HepG2 (cell line): Measurements from ENCODE around the gene LRFN2. TPM values are rescaled to one million over a fixed set of nuclear protein-coding genes. Genes with fewer than 3 reads are reported as not detected.

Experiments
- ATAC-seq: fragments of 200-7000 bp; cut with Tn5 transposase; 3 replicates; pipeline ENCODE4 v1.9.1; 2020; ENCODE audit warnings: mild to moderate bottlenecking, moderate library complexity
- BruUV-seq: library from RNA; stranded (reverse); fragments of 400-500 nt; replicated peaks from 2 replicates; lab custom pipeline; 2021; lab: Mats Ljungman, UMichigan
- CTCF ChIA-PET: fragments of 300-600 bp; formaldehyde crosslinking; extraction: SDS; loops from one replicate; lab custom pipeline; 2021; ENCODE audit warnings: low total read pairs, inconsistent platforms, low intra/inter-chr PET ratio; lab: Yijun Ruan, JAX
- POLR2A ChIA-PET: fragments of 350-600 bp; sonication (Branson Sonifier 250); formaldehyde crosslinking; loops from one replicate; lab custom pipeline; 2020; ENCODE audit warnings: antibody characterized with exemption, inconsistent platforms; lab: Yijun Ruan, JAX
- DNase-seq: peaks from one replicate; pipeline ENCODE4 v3.0.0-alpha.2; 2015; ENCODE audit warnings: low spot score
- FAIRE-seq: peaks from 3 replicates; lab custom pipeline; 2011; peaks lifted over from hg19 to GRCh38; lab: Jason Lieb, UNC
- H2AFZ ChIP-seq: one replicate; pipeline ENCODE4 v1.6.1; 2011; ENCODE audit warnings: low read length, inconsistent platforms
- H3K27ac ChIP-seq: fragments of 300-600 bp; 3 replicates; pipeline ENCODE4 v1.8.0; 2011; ENCODE audit warnings: mixed run types, mild to moderate bottlenecking, mixed read lengths, low read length, inconsistent platforms; ENCODE audit not compliant: insufficient read depth; ENCODE audit errors: extremely low read length
- H3K27me3 ChIP-seq, 2 experiments: fragments of 200-600 bp in 1 of 2; 2 replicates in 1 of 2; 3 replicates in 1 of 2; pipeline versions ENCODE4 v1.6.0 to v1.8.0; 2011; ENCODE audit warnings: low read length in 2 of 2, mild to moderate bottlenecking in 2 of 2, moderate library complexity in 2 of 2, inconsistent platforms in 1 of 2; ENCODE audit not compliant: insufficient read depth in 2 of 2, control insufficient read depth in 1 of 2
- H3K36me3 ChIP-seq, 2 experiments: fragments of 200-600 bp in 1 of 2; replicated peaks in 1 of 2; 2 replicates in 1 of 2; 3 replicates in 1 of 2; pipeline versions ENCODE4 v1.5.1 to v1.8.0; 2011; ENCODE audit warnings: low read length in 2 of 2, inconsistent platforms in 1 of 2; ENCODE audit not compliant: insufficient read depth in 2 of 2, control insufficient read depth in 1 of 2
- H3K4me1 ChIP-seq: 2 replicates; pipeline ENCODE4 v1.5.1; 2012; ENCODE audit warnings: low read length, inconsistent platforms; ENCODE audit not compliant: insufficient read depth
- H3K4me2 ChIP-seq: 2 replicates; pipeline ENCODE4 v1.6.0; 2011; ENCODE audit warnings: low read depth, low read length, inconsistent platforms
- H3K4me3 ChIP-seq, 3 experiments: fragments of 200-600 bp in 1 of 3; sonication (generic), shearing (Covaris generic) in 1 of 3; replicated peaks in 1 of 3; 2 replicates each; pipeline ENCODE4 v1.5.1; 2011 to 2016; ENCODE audit warnings: low read length in 3 of 3, inconsistent platforms in 2 of 3, low read depth in 2 of 3, mild to moderate bottlenecking in 2 of 3, control low read depth in 1 of 3, mixed read lengths in 1 of 3; ENCODE audit not compliant: insufficient read depth in 1 of 3
- H3K79me2 ChIP-seq: one replicate; pipeline ENCODE4 v1.6.1; 2011; ENCODE audit warnings: low read length, inconsistent platforms; ENCODE audit not compliant: insufficient read depth
- H3K9ac ChIP-seq: 2 replicates; pipeline ENCODE4 v1.6.0; 2011; ENCODE audit warnings: mild to moderate bottlenecking, low read depth, low read length, inconsistent platforms; ENCODE audit not compliant: insufficient read depth
- H3K9me3 ChIP-seq: 2 replicates; pipeline ENCODE4 v1.5.1; 2012; ENCODE audit warnings: mild to moderate bottlenecking, low read length
- H4K20me1 ChIP-seq: 2 replicates; pipeline ENCODE4 v1.6.0; 2011; ENCODE audit warnings: inconsistent platforms, mild to moderate bottlenecking, low read length, moderate library complexity; ENCODE audit not compliant: insufficient read depth
- CEBPG ChIP-seq: IDR thresholded peaks from 2 replicates; pipeline ENCODE4 v1.6.1; 2016
- ELF1 ChIP-seq: sonication (generic); formaldehyde crosslinking; IDR thresholded peaks from 2 replicates; pipeline ENCODE4 v1.4.0; 2020; ENCODE audit warnings: missing genetic modification reagents
- FOXK1 ChIP-seq: sonication (generic); formaldehyde crosslinking; IDR thresholded peaks from 2 replicates; pipeline ENCODE4 v1.4.0; 2020; ENCODE audit warnings: low read depth, missing genetic modification reagents, borderline replicate concordance
- HNRNPL ChIP-seq: fragments of 200-400 bp; formaldehyde crosslinking; IDR thresholded peaks from 2 replicates; pipeline ENCODE4 v1.6.1; 2017; ENCODE audit warnings: mild to moderate bottlenecking, low read depth, low read length
- KDM3A ChIP-seq: IDR thresholded peaks from 2 replicates; pipeline ENCODE4 v1.6.1; 2018; ENCODE audit warnings: low read depth, missing compliant biosample characterization
- MAFK ChIP-seq, 2 experiments: IDR thresholded peaks in 1 of 2; conservative IDR thresholded peaks in 1 of 2; 2 replicates each; pipeline ENCODE4 v1.6.1; 2011; ENCODE audit warnings: improper control_type of control experiment in 2 of 2, low read length in 2 of 2
- SMC3 ChIP-seq: IDR thresholded peaks from 2 replicates; pipeline ENCODE4 v1.6.1; 2011; ENCODE audit warnings: low read length, improper control_type of control experiment
- SMYD3 ChIP-seq: sonication (generic); formaldehyde crosslinking; IDR thresholded peaks from 2 replicates; pipeline ENCODE4 v1.8.1; 2023; ENCODE audit warnings: mild to moderate bottlenecking, missing genetic modification reagents
- THYN1 ChIP-seq: sonication (generic); formaldehyde crosslinking; IDR thresholded peaks from 2 replicates; pipeline ENCODE4 v1.8.1; 2023; ENCODE audit warnings: low read depth, mild to moderate bottlenecking, moderate library complexity, missing genetic modification reagents, borderline replicate concordance
- ZNF230 ChIP-seq: sonication (generic); formaldehyde crosslinking; IDR thresholded peaks from 2 replicates; pipeline ENCODE4 v1.4.0; 2020; ENCODE audit warnings: mild to moderate bottlenecking, missing genetic modification reagents
- ZNF253 ChIP-seq: sonication (generic); formaldehyde crosslinking; IDR thresholded peaks from 2 replicates; pipeline ENCODE4 v1.8.0; 2022; ENCODE audit warnings: mild to moderate bottlenecking, missing genetic modification reagents, borderline replicate concordance
- ZNF570 ChIP-seq: sonication (generic); formaldehyde crosslinking; IDR thresholded peaks from 2 replicates; pipeline ENCODE4 v1.4.0; 2020; ENCODE audit warnings: mild to moderate bottlenecking, missing genetic modification reagents, borderline replicate concordance
- ZNF800 ChIP-seq: sonication (generic); formaldehyde crosslinking; IDR thresholded peaks from 2 replicates; pipeline ENCODE4 v1.4.0; 2020; ENCODE audit warnings: missing genetic modification reagents
- ZSCAN25 ChIP-seq: sonication (generic); formaldehyde crosslinking; IDR thresholded peaks from 2 replicates; pipeline ENCODE4 v1.8.0; 2022; ENCODE audit warnings: mild to moderate bottlenecking, missing genetic modification reagents
- WGBS: methylation state at CpG from one replicate; pipeline ENCODE4 v1.1.6; 2017; ENCODE audit warnings: low lambda C conversion rate; 5-methylcytosine and 5-hydroxymethylcytosine counted together
- in situ Hi-C: cut with HindIII; loops from 2 replicates; pipeline ENCODE4 v1.10.0; 2017; ENCODE audit warnings: low pct_unique_long_range_greater_than_20kb; ENCODE audit not compliant: extremely low pct_ligation_motif_present
- intact Hi-C: fragments of 100-400 bp; cut with micrococcal nuclease; formaldehyde crosslinking; loops from one replicate; pipeline ENCODE4 v1.10.0; 2022; ENCODE audit not compliant: unreplicated experiment
- polyA plus RNA-seq, 8 experiments: library from polyadenylated mRNA; depleted of rRNA in 3 of 8; stranded (reverse) in 7 of 8; unstranded in 1 of 8; fragments of >200 nt; fragmentation: Illumina TruSeq in 4 of 8; extraction: Trizol in 4 of 8; gene quantifications; 2 replicates each; pipeline versions ENCODE4 v1.2.1 to v1.2.3, GENCODE V29; 2011 to 2016; ENCODE audit warnings: low read depth in 4 of 8, missing spikeins in 1 of 8, mixed read lengths in 1 of 8; ENCODE audit not compliant: insufficient read depth in 1 of 8
- total RNA-seq, 5 experiments: library from RNA; depleted of rRNA; stranded (reverse); fragments of >200 nt; fragmentation: Illumina TruSeq; extraction: Trizol; gene quantifications; 2 replicates each; pipeline ENCODE4 v1.2.3, GENCODE V29; 2016; ENCODE audit warnings: low read depth in 1 of 5

The LRFN2 gene
- total and polyA plus RNA-seq, 2 of the 13 experiments (the other 11 are each of a cell fraction or from before 2014, with no cell fraction given), result not detected

DNA sequence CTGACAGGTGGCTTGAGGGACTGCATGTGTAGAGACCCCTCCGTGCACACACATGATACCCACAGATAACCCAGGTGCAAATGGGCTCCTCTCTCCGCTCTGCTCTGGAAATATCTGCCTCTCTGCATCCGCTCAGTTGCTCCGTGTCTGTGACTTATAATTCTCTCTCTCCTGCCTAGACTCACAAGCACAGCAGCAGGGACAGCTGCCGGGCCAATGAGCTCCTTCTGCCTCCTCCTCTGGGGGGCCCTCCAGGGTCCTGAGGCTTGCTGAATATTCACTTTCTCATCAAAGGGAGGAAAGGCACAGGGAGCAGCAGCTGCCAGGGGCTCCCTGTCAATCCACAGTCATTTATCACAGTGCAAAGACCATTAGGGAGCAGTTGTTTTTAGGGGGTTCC is 24.1 kb downstream of the LRFN2 start:
- Histone ChIP-seq H3K9ac (no peak overlapping the region), H3K27me3 (peaks cover 0 to 2% of the 10 kb centered on the region in 2 experiments; a peak in 1 of 5 replicates), H3K27ac (no peak overlapping the region), H4K20me1 (no peaks in the 10 kb centered on the region), H3K4me1 (no peaks in the 10 kb centered on the region), H3K79me2 (no peaks in the 10 kb centered on the region), H3K4me3 (no peak overlapping the region), H3K4me2 (no peak overlapping the region), H2AFZ (no peak overlapping the region), H3K36me3 (no peaks in the 10 kb centered on the region), H3K9me3 (no peaks in the 10 kb centered on the region)
- no peak for DNase-seq
- in situ Hi-C loops, result no loop called here
- TF ChIP-seq CEBPG (CRISPR knock-in tag) (no peak), KDM3A (CRISPR knock-in tag) (no peak), FOXK1 (CRISPR knock-in tag) (no peak), ZNF570 (no peak), SMC3 (no peak), ZNF800 (no peak), ELF1 (CRISPR knock-in tag) (no peak), MAFK (conservative IDR thresholded peaks at IDR 0.05 in 1 of 2, IDR thresholded peaks at IDR 0.05 in 1 of 2; ENCODE audit: low read length in 2 of 2) (no peak), THYN1 (CRISPR knock-in tag) (no peak), ZNF253 (CRISPR knock-in tag) (no peak), ZSCAN25 (CRISPR knock-in tag) (no peak), SMYD3 (CRISPR knock-in tag) (no peak), ZNF230 (no peak), HNRNPL (no peak)
- no peak for FAIRE-seq
- 11% methylated on average over 3 of the region's 5 CpGs for WGBS
- ChIA-PET POLR2A (no interaction called here), CTCF (no interaction called here)
- intact Hi-C loops, result no loop called here
- no TSS peak for BruUV-seq
- no peak for ATAC-seq
